Prostate gland (tissue), 2 donors: Measurements from ENCODE around the gene TRIM28.

ENCODE experiments used
- POLR2A ChIP-seq: fragments of 450-650 bp; IDR thresholded peaks from one replicate; pipeline ENCODE4 v1.6.1; 2016; ENCODE audit warnings: antibody characterized with exemption, mild to moderate bottlenecking
- POLR2AphosphoS5 ChIP-seq: sonication (generic); formaldehyde crosslinking; IDR thresholded peaks from one replicate; pipeline ENCODE4 v1.6.1; 2017; ENCODE audit warnings: antibody characterized with exemption
- TF ChIP-seq, protein P1 (sequence below), 4 experiments: fragments of 200-600 bp in 2 of 4; fragments of 450-650 bp in 2 of 4; sonication (generic) in 2 of 4; IDR thresholded peaks; 1 replicate in 3 of 4; 2 replicates in 1 of 4; pipeline ENCODE4 v1.5.1; 2016 to 2019; ENCODE audit warnings: antibody characterized with exemption in 4 of 4, mild to moderate bottlenecking in 2 of 4, moderate library complexity in 2 of 4

DNA sequence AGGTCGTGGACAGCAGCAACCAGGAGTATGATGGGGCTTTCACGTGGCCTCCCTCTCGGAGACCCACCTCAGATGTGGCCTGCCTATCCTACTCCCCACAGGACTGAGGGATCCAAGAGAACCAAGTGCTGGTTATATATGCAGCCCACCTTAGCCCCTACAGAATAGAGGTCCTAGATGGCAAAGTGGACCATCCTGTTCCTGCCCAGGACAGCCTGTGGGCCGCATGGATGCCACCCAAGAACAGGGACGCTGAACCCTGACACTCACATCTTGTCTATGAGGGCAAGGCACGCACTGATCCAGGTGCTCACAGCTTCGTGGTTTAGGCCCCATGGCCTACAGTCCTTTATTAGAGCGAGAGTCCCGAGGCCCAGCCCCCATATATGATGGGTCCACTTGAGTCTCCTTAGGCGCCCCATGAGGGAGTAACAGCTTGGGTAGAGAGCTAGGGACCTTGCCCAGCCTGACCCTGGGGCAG, 30.6 kb upstream of the TRIM28 start:
- TF ChIP-seq POLR2AphosphoS5, result no peak
- TF ChIP-seq POLR2A, result no peak
- TF ChIP-seq, protein P1, sequence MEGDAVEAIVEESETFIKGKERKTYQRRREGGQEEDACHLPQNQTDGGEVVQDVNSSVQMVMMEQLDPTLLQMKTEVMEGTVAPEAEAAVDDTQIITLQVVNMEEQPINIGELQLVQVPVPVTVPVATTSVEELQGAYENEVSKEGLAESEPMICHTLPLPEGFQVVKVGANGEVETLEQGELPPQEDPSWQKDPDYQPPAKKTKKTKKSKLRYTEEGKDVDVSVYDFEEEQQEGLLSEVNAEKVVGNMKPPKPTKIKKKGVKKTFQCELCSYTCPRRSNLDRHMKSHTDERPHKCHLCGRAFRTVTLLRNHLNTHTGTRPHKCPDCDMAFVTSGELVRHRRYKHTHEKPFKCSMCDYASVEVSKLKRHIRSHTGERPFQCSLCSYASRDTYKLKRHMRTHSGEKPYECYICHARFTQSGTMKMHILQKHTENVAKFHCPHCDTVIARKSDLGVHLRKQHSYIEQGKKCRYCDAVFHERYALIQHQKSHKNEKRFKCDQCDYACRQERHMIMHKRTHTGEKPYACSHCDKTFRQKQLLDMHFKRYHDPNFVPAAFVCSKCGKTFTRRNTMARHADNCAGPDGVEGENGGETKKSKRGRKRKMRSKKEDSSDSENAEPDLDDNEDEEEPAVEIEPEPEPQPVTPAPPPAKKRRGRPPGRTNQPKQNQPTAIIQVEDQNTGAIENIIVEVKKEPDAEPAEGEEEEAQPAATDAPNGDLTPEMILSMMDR (IDR thresholded peaks at IDR 0.05), result no peak
